ENCODE data around the gene MIEF2.
"Not testable (repeated sequence)": the region's sequence is repeated elsewhere in the genome, so short reads cannot be mapped to it uniquely, and the experiment has no call there.

Gene MIEF2

DNA sequence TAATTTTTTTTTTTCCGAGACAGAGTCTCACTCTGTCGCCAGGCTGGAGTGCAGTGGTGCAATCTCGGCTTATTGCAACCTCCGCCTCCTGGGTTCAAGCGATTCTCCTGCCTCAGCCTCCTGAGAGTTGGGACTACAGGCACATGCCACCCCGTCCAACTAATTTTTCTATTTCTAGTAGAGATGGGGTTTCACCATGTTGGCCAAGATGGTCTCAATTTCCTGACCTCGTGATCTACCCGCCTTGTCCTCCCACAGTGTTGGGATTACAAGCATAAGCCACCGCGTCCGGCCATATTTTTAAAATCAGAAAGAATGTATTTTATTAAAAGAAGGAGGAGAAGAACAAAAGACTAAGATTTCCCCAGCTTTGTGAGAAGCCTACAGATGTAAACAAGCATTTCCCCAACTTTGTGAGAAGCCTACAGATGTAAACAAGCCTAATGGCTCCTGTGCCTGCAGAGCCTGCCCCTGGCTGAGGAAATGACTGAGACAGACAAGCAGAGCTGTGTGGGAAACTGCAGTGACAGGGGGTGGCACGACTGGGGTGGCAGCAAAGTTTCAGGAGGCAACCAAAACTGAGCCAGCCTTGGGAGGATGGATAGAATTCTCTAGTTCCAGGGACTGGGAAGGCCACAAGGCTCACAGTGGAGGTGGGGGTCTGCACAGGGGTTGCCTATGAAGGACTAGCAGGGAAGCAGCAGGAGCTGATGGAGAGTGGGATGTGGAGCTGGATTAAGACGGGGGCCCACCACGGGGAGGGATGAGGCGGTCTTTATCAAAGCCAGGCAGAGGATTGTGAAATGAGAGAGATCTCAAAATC is 31.5 kb downstream of the MIEF2 start:
- DNase-seq (ENCODE audit: low read depth): no peak

DNA sequence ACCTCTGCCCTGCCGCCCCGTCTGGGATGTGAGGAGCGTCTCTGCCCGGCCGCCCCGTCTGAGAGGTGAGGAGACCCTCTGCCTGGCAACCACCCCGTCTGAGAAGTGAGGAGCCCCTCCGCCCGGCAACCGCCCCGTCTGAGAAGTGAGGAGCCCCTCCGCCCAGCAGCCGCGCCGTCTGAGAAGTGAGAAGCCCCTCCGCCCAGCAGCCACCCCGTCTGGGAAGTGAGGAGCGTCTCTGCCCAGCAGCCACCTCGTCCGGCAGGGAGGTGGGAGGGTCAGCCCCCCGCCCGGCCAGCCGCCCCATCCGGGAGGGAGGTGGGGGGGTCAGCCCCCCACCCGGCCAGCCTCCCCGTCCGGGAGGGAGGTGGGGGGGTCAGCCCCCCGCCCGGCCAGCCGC is 37.6 kb downstream of the MIEF2 start:
- DNase-seq (ENCODE audit: low read depth): not testable (repeated sequence)

DNA sequence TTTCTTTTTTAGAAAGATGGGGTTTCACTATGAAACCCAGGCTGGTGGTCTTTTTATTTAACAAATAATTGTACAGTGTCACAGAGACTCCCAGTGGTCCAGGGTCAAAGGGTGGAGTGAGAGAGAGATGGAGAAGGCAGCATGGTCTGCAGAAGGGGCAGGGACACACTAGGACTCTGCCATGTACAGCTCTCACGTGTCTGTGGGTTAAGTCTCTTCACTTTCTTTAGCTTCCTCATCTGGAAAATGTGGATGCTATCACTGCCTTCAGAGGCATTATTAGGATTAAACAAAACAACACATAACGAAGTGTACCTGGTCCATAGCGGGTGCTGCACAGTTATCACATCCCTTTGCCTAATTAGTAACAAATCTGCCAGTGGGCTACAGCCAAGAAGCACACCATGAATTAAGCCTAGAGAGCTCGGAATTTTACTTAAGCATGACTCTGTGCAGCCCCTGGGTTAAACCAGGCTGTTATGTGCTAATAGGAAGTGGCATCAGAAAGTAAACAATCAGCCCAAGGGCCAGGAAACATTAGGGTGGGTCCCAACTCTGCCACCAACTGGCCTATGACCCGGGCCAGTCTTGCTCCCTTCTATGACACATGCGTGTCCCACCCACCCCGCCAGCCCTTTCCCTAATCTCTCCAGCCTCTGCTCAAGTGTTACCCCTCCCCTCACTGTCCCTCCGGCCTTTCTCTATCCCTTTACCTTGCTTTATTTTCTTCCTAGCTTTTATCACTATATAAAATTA is 40.4 kb downstream of the MIEF2 start:
- DNase-seq (ENCODE audit: low read depth): no peak

DNA sequence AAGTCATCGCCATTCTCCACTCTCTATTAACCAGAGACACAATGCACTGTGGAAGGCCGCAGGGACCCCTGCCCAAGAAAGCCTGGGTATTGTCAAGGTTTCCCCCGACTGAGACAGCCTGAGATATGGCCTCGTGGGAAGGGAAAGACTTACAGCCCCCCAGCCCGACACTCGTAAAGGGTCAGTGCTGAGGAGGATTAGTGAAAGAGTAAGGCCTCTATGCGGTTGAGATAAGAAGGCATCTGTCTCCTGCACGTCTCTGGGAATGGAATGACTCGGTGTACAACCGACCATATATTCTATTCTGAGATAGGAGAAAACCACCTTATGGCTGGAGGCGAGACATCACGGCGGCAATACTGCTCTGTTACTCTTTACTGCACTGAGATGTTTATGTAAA is 42.7 kb downstream of the MIEF2 start:
- not testable (repeated sequence) for DNase-seq (ENCODE audit: low read depth)

DNA sequence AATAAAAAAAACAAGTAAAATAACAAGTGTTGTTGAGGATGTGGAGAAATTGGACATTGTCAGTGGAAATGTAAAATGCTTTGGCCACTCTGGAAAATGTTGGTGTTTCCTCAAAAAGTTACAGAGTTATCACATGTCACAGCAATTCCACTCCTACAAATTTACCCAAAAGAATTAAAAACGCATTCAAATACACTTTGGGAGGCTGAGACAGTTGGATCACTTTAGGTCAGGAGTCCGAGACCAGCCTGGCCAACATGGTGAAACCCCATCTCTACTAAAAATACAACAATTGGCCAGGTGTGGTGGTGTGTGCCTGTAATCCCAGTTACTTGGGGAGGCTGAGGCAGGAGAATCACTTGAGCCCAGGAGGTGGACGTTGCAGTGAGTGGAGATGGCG is 48.7 kb downstream of the MIEF2 start:
- no peak for DNase-seq (ENCODE audit: low read depth)

DNA sequence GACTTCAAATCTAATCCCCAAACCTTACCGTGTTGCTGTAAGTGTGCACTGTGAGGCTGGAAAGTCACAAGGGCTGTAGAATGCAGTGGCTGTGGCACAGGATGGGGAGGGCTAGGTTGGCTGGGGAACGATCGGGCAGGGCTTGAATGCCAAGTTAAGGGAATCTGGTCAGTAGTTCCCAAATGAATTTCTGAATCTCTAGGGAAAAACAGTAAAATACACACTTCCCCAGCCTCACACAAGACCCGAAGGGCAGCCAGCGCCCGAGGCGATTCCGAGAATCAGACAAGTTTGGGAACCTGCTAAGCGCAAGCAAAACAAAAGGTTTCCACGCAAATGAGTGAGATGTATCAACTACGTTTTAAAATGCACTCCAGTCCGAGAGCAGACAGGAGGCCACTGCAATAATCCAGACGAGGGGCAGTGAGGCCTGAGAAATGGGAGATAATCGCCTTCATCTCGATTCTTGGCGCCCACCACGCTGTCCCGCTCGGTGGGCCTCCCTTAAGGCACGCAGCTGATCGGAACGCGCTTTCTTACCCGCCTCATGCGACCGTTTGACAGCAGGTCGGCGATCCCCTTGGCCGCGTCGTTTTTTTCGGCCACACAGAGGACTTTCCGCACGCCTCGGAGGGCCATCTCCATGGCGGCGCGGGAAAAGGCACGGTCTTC is 53.7 kb downstream of the MIEF2 start:
- DNase-seq (ENCODE audit: low read depth): no peak

DNA sequence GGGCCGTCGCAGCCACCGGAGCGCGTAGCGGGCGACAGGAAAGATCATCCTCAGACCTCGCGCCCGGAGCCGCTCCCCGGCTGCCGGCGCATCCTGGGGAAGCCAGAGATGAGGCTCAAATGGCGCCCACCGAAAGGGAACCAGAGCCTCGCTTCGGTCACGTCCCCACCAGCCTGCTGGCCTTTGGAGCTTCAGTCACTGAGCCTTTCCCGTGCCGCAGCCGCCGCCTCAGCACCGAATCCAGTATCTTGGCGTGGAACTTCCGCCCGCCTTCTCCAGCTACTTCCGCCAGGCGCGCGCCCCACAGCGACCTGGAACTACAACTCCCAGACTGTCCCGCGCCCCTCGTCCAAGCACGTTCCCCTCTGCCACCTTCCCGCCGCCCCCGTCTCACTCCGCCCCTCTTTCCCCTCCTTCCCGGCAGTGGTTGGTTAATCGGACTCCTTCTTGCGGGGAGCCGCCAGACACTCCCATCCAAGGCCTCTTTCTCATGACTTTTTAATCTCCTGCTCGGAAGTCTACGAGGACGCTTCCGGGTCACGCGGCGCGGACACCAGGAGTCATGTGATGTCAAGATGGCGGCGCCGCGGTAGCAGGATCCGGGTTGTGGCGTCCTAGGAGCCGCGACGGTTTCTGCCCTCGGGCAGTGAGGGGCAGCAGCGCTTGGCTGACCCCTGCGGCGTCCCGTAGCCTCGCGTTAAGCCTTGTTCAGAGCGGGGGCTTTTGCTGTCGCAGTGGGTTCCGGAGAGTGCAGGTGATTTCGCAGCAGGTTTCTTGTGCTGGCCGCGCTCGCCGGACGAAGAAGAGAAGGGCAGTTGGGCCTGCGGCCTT is 54.5 kb downstream of the MIEF2 start, which contains the start of the genes SMCR8 and TOP3A:
Gene SMCR8 (plus strand): TSS at position 563 of the 831 bp plus-strand sequence. CDS start 497 bp downstream, outside the sequence.
Gene TOP3A (minus strand): TSS at position 264 of the 831 bp plus-strand sequence. CDS start 216 bp downstream, at position 48.
- DNase-seq (ENCODE audit: low read depth): peak; percentile 94

DNA sequence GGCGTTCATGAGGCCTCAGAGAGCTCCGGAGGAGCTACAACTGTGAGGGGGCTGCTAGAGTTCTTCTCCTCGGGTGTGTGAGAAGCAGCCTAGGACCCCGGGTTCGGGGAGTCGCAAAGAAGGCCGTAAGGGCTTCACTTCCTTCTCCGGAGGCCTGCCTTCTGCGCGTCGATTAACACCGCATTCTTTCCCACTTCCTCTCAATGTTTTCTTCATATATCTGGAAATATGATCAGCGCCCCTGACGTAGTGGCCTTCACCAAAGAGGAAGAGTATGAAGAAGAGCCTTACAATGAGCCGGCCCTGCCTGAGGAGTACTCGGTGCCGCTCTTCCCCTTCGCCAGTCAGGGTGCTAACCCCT is 55.1 kb downstream of the MIEF2 start:
- DNase-seq (ENCODE audit: low read depth): no peak

DNA sequence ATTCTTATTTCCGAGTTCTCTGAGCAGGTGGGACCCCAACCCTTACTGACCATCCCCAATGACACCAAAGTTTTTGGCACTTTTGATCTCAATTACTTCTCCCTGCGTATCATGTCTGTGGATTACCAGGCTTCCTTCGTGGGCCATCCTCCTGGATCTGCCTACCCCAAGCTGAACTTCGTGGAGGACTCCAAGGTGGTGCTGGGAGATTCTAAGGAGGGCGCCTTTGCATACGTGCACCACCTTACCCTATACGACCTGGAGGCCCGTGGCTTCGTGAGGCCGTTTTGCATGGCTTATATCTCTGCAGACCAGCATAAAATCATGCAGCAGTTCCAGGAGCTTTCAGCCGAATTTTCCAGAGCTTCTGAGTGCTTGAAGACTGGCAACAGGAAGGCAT is 55.5 kb downstream of the MIEF2 start:
- DNase-seq (ENCODE audit: low read depth): no peak

Measured in GM04503 (cell line).